Measurements from ENCODE around the gene NUP214. TPM values are rescaled to one million over a fixed set of nuclear protein-coding genes. Genes with fewer than 3 reads are reported as not detected.
"Not testable (repeated sequence)": the region's sequence is repeated elsewhere in the genome, so short reads cannot be mapped to it uniquely, and the experiment has no call there.

Gene NUP214
- total and polyA plus RNA-seq, 8 donors: 43.8 to 58.4 (median 47.4) TPM

DNA sequence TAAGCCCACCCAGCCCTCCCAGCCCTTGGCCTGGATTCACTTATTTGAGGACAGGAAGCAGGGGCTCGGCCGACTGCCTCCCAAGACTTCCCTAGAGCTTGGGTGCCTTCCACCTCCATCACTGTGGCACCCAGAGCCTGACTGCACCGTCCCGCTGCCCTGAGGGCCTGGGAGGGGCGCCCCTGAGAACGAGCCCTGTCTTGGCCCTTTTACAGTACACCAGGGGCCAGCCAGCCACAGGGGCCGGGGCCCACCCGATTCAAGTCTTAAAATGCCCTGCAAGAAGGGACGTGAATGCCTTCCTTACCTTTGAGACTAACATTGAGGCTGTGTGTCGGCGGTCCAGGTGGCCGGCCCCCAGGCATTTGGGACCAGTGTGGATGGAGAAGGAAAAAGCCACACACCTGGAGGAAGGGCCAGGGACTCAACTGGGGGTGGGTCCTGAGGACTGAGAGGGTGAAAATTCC is 134.1 kb downstream of the NUP214 start:
- intact Hi-C loops (cut with DNase I): no loop called here
- Histone ChIP-seq H3K9me3 (no peaks in the 10 kb centered on the region), H3K27ac (no peak overlapping the region), H3K4me3 (no peak overlapping the region), H3K27me3 (no peaks in the 10 kb centered on the region), H3K4me1 (peaks cover 0 to 72% of the 10 kb centered on the region in 2 donors), H3K36me3 (peaks cover 0 to 40% of the 10 kb centered on the region in 2 donors)
- no peak for ATAC-seq
- DNase-seq: peak in 1 of 4 donors; percentile 66
- TF ChIP-seq, protein P1, sequence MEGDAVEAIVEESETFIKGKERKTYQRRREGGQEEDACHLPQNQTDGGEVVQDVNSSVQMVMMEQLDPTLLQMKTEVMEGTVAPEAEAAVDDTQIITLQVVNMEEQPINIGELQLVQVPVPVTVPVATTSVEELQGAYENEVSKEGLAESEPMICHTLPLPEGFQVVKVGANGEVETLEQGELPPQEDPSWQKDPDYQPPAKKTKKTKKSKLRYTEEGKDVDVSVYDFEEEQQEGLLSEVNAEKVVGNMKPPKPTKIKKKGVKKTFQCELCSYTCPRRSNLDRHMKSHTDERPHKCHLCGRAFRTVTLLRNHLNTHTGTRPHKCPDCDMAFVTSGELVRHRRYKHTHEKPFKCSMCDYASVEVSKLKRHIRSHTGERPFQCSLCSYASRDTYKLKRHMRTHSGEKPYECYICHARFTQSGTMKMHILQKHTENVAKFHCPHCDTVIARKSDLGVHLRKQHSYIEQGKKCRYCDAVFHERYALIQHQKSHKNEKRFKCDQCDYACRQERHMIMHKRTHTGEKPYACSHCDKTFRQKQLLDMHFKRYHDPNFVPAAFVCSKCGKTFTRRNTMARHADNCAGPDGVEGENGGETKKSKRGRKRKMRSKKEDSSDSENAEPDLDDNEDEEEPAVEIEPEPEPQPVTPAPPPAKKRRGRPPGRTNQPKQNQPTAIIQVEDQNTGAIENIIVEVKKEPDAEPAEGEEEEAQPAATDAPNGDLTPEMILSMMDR (IDR thresholded peaks at IDR 0.05): no peak

DNA sequence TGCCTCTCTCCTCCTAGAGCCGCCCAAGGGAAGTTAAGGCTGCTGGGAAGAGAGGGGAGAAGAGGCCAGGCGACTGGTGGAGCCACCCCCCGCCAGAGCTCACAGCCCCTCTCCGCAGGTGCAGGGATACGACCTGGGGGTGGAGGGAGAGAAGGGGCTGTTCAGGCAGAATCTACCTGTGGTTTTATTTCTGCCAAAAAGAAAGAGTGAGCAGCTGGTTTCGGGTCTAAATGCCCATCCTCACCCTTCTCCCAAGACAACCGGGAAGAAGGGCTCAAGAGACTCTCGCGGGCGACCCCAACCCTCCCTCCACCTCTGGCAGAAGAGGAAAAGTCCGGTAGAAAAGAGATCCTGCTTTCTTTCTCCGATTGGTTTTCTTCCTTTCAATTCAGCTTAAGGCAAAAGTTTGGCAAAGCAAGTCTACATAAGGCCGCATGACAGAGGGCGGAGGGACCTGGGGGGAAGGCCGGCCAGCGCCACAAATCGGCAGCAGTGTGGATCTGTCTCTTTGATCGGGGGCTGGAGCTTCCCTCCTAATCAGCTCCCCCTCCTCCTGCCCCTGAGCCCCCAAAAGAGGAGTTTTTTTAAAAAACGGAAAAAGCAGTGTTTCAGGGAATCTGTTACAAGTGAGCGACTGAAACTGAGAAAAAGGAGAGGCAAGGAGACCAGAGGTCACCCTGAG is 134.7 kb downstream of the NUP214 start:
- no peaks in the 10 kb centered on the region for H3K27me3 ChIP-seq
- peaks cover 0 to 40% of the 10 kb centered on the region in 2 donors for H3K36me3 ChIP-seq
- H3K9me3 ChIP-seq: no peaks in the 10 kb centered on the region
- ATAC-seq (no peak), DNase-seq (peak in 1 of 4 donors; percentile 13)
- TF ChIP-seq, protein P1 (IDR thresholded peaks at IDR 0.05): no peak
- H3K27ac ChIP-seq: no peak overlapping the region
- H3K4me1 ChIP-seq: peaks cover 0 to 72% of the 10 kb centered on the region in 2 donors
- intact Hi-C loops (cut with DNase I): no loop called here
- H3K4me3 ChIP-seq: no peak overlapping the region

DNA sequence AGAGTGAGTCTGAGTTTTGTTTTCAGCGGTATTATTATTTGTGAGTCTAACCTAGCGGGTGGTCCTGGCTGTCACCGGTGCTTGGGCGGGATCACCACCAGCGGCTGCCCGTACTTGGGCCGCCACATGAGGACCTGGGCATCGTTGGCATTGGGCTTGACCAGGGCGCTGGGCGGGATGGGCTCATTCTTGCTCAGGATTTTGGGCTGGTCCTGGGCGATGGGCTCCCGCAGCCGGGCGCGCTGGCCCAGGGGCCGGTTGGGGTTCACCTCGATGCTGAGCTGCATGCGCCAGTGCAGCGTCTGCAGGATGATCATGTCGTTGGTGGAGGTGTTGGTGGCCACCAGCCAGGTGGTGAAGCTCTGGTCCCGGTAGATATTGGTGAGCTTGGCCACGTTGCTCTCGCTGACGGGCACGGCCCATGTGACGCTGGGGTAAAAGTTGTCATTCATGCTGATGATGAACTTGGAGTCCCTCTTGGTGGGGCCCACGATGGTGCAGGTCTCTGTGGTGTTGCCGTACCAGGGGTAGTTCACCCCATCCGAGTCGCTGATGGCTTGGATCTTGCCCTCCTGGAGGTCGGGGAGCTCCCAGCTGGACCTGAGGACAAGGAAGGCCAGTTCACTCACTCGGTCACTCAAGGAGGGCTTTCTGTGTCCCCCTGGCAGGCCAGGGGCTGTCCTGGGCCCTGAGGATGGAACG is 135.5 kb downstream of the NUP214 start:
- peaks cover 0 to 72% of the 10 kb centered on the region in 2 donors for H3K4me1 ChIP-seq
- H3K9me3 ChIP-seq: no peaks in the 10 kb centered on the region
- peaks cover 0 to 40% of the 10 kb centered on the region in 2 donors for H3K36me3 ChIP-seq
- no peaks in the 10 kb centered on the region for H3K27me3 ChIP-seq
- H3K27ac ChIP-seq: no peak overlapping the region
- DNase-seq: peak in 1 of 4 donors; percentile 71
- intact Hi-C loops (cut with DNase I): no loop called here
- no peak overlapping the region for H3K4me3 ChIP-seq
- TF ChIP-seq, protein P1 (IDR thresholded peaks at IDR 0.05): no peak
- no peak for ATAC-seq

DNA sequence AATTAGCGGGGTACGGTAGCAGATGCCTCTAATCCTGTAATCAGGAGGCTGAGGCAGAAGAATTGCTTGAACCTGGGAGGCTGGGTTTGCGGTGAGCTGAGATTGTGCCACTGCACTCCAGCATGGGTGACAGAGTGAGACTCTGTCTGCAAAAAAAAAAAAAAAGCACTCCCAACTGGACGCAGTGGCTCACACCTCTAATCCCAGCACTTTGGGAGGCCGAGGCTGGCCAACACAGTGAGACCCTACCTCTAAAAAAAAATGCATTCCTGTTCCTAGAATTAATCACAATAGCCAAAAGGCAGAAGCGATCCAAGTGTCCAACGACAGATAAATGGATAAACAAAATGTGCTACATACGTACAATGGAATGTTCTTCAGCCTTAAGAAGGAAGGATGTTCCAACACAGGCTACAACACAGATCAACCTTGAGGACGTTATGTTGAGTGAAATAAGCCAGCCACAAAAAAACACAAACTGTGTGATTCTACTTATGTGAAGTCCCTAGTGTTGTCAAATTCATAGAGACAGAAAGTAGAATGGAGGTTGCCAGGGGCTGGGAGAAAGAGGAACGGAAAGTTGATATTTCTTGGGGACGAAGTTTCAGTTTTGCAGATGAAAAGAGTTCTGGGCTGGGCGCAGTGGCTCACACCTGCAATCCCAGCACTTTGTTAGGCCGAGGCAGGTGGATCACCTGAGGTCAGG is 137.1 kb downstream of the NUP214 start:
- DNase-seq (peak in 1 of 4 donors; percentile 4), ATAC-seq (no peak)
- H3K36me3 ChIP-seq: peaks cover 0 to 40% of the 10 kb centered on the region in 2 donors
- H3K27me3 ChIP-seq: no peaks in the 10 kb centered on the region
- intact Hi-C loops (cut with DNase I): no loop called here
- TF ChIP-seq, protein P1 (IDR thresholded peaks at IDR 0.05): no peak
- H3K4me3 ChIP-seq: no peak overlapping the region
- peak overlapping the region in 1 of 2 donors; percentile 57 for H3K27ac ChIP-seq
- peaks cover 0 to 72% of the 10 kb centered on the region in 2 donors for H3K4me1 ChIP-seq
- no peaks in the 10 kb centered on the region for H3K9me3 ChIP-seq

DNA sequence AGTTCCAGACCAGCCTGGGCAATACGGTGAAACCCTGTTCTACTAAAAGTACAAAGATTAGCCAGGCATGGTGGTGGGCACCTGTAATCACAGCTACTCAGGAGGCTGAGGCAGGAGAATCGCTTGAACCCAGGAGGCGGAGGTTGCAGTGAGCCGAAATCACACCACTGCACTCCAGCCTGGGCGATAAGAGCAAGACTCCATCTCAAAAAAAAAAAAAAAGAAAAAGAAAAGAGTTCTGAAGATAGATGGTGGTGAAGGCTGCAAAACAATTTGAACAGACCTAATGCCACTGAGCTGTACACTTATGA is 137.6 kb downstream of the NUP214 start:
- peaks cover 0 to 72% of the 10 kb centered on the region in 2 donors for H3K4me1 ChIP-seq
- H3K27me3 ChIP-seq; DNase-seq; H3K4me3 ChIP-seq; ATAC-seq; H3K9me3 ChIP-seq; intact Hi-C loops (cut with DNase I): not testable (repeated sequence)
- H3K36me3 ChIP-seq: peaks cover 0 to 40% of the 10 kb centered on the region in 2 donors
- H3K27ac ChIP-seq: peak overlapping the region in 1 of 2 donors; percentile 57
